ENCODE results near the gene ANKRD13D. TPM values are rescaled to one million over a fixed set of nuclear protein-coding genes. Genes with fewer than 3 reads are reported as not detected.

The ANKRD13D gene
- total RNA-seq, 2 donors from 2014 or later, result 66.6 to 101 TPM

GRCh38 chr11:67307545-67308001 lies 18.5 kb downstream of the ANKRD13D start:
- ATAC-seq (ENCODE audit: insufficient number of reproducible peaks, low FRiP score, low read depth) (no peak), DNase-seq (ENCODE audit: low spot score) (no peak)
- Histone ChIP-seq H3K36me3 (peaks cover 22% of the 10 kb centered on the region), H3K9me3 (no peaks in the 10 kb centered on the region), H3K27me3 (replicated peaks; ENCODE audit: insufficient read depth) (no peaks in the 10 kb centered on the region), H3K4me3 (no peak overlapping the region), H3K27ac (no peak overlapping the region), H3K4me1 (ENCODE audit: control insufficient read depth in 1 of 2, low read depth in 2 of 2) (peaks cover 8 to 17% of the 10 kb centered on the region in 2 donors)
- no peak for TF ChIP-seq CTCF (IDR thresholded peaks at IDR 0.05)

- Histone ChIP-seq H3K4me1 (ENCODE audit: control insufficient read depth in 1 of 2, low read depth in 2 of 2) (peaks cover 5 to 11% of the 10 kb centered on the region in 2 donors), H3K27ac (no peak overlapping the region), H3K9me3 (no peaks in the 10 kb centered on the region), H3K4me3 (no peak overlapping the region), H3K36me3 (peaks cover 22% of the 10 kb centered on the region), H3K27me3 (replicated peaks; ENCODE audit: insufficient read depth) (no peaks in the 10 kb centered on the region)
- TF ChIP-seq CTCF (IDR thresholded peaks at IDR 0.05), result no peak
- no peak for DNase-seq (ENCODE audit: low spot score)
- no peak for ATAC-seq (ENCODE audit: insufficient number of reproducible peaks, low FRiP score, low read depth)
These were observed 19.1 kb downstream of the ANKRD13D start for GRCh38 chr11:67308031-67308866.

- Histone ChIP-seq H3K9me3 (no peaks in the 10 kb centered on the region), H3K27me3 (replicated peaks; ENCODE audit: insufficient read depth) (no peaks in the 10 kb centered on the region), H3K27ac (no peak overlapping the region), H3K4me3 (no peak overlapping the region), H3K4me1 (ENCODE audit: control insufficient read depth in 1 of 2, low read depth in 2 of 2) (peaks cover 5 to 9% of the 10 kb centered on the region in 2 donors), H3K36me3 (peaks cover 22% of the 10 kb centered on the region)
- ATAC-seq (ENCODE audit: insufficient number of reproducible peaks, low FRiP score, low read depth) (no peak), DNase-seq (ENCODE audit: low spot score) (no peak)
- TF ChIP-seq CTCF (IDR thresholded peaks at IDR 0.05), result no peak
These were observed 20.1 kb downstream of the ANKRD13D start for GRCh38 chr11:67309166-67309565.

- Histone ChIP-seq H3K27me3 (replicated peaks; ENCODE audit: insufficient read depth) (no peaks in the 10 kb centered on the region), H3K36me3 (peaks cover 22% of the 10 kb centered on the region), H3K27ac (no peak overlapping the region), H3K4me1 (ENCODE audit: control insufficient read depth in 1 of 2, low read depth in 2 of 2) (peaks cover 0 to 4% of the 10 kb centered on the region in 2 donors), H3K9me3 (no peaks in the 10 kb centered on the region), H3K4me3 (no peak overlapping the region)
- DNase-seq (ENCODE audit: low spot score), result no peak
- TF ChIP-seq CTCF (IDR thresholded peaks at IDR 0.05), result no peak
- no peak for ATAC-seq (ENCODE audit: insufficient number of reproducible peaks, low FRiP score, low read depth)
These were observed 20.6 kb downstream of the ANKRD13D start for GRCh38 chr11:67309661-67310061.

- Histone ChIP-seq H3K27ac (no peak overlapping the region), H3K4me1 (ENCODE audit: control insufficient read depth in 1 of 2, low read depth in 2 of 2) (no peaks in the 10 kb centered on the region), H3K36me3 (peaks cover 22% of the 10 kb centered on the region), H3K4me3 (no peak overlapping the region), H3K27me3 (replicated peaks; ENCODE audit: insufficient read depth) (no peaks in the 10 kb centered on the region), H3K9me3 (no peaks in the 10 kb centered on the region)
- no peak for TF ChIP-seq CTCF (IDR thresholded peaks at IDR 0.05)
- ATAC-seq (ENCODE audit: insufficient number of reproducible peaks, low FRiP score, low read depth) (no peak), DNase-seq (ENCODE audit: low spot score) (no peak)
These were observed 21.3 kb downstream of the ANKRD13D start for GRCh38 chr11:67310246-67311050.

Data from thoracic aorta (tissue), 2 donors.